ENCODE results near the gene DTX2.
"Not testable (repeated sequence)": the region's sequence is repeated elsewhere in the genome, so short reads cannot be mapped to it uniquely, and the experiment has no call there.

DNA sequence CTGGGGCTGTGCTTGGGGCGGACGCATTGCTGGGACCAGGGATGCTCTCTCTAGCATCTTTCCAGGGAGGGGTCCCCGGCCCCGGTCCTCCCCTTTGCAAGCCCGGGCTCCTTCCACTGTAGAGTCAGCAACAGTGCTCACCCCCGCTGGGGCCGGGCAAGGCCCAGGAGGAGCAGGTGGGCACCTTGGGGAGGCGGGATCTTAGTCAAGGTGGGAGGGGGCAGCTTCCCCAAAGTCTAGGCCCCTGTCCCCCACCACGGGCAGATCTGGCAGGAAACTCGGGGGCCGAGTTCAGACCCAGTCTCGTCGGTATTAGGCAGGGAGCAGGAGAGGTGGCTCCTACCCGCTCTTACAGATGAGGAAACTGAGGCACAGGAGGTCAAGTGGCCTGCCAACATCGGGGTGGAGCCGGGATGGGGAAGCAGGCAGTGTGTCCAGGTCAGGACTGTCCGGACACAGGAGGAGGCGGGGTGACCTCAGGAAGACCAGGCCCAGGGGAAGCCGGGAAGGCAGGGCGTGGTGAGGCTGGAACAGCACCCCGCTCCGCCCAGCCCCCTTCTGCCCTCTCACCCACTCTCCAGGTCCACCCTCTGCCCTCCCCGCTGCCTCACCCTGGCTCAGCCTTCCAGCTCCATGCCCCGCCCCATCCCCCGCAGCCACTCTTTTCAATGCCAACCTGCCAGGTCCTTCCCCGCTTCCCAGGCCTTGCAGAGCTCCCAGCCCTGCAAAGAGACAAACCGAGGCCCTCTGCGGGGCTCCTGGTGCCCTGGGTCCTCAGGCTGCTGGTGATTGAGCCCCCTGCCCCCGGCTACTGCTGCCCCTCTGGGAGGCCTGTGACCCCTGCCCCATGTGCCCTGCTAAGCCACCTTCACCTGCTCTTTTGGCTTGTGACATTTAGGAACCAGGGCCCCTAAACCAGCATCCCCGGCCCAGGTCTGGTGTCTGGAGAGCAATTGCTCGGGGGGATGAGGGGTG lies 50.7 kb downstream of the DTX2 start:
- TF ChIP-seq, protein P1, sequence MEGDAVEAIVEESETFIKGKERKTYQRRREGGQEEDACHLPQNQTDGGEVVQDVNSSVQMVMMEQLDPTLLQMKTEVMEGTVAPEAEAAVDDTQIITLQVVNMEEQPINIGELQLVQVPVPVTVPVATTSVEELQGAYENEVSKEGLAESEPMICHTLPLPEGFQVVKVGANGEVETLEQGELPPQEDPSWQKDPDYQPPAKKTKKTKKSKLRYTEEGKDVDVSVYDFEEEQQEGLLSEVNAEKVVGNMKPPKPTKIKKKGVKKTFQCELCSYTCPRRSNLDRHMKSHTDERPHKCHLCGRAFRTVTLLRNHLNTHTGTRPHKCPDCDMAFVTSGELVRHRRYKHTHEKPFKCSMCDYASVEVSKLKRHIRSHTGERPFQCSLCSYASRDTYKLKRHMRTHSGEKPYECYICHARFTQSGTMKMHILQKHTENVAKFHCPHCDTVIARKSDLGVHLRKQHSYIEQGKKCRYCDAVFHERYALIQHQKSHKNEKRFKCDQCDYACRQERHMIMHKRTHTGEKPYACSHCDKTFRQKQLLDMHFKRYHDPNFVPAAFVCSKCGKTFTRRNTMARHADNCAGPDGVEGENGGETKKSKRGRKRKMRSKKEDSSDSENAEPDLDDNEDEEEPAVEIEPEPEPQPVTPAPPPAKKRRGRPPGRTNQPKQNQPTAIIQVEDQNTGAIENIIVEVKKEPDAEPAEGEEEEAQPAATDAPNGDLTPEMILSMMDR (IDR thresholded peaks at IDR 0.05 in 4 of 5, conservative IDR thresholded peaks at IDR 0.05 in 1 of 5): not testable (repeated sequence)
- TF ChIP-seq POLR2A (IDR thresholded peaks at IDR 0.05): not testable (repeated sequence)
